HG03108 (cell line): ENCODE results near the gene MBP.
"Not testable (repeated sequence)": the region's sequence is repeated elsewhere in the genome, so short reads cannot be mapped to it uniquely, and the experiment has no call there.

ENCODE experiments used
- ATAC-seq: cut with Tn5 transposase; IDR thresholded peaks from one replicate; pipeline ENCODE4 v1.9.1; 2021; ENCODE audit warnings: moderate library complexity; ENCODE audit not compliant: unreplicated experiment

MBP gene

DNA sequence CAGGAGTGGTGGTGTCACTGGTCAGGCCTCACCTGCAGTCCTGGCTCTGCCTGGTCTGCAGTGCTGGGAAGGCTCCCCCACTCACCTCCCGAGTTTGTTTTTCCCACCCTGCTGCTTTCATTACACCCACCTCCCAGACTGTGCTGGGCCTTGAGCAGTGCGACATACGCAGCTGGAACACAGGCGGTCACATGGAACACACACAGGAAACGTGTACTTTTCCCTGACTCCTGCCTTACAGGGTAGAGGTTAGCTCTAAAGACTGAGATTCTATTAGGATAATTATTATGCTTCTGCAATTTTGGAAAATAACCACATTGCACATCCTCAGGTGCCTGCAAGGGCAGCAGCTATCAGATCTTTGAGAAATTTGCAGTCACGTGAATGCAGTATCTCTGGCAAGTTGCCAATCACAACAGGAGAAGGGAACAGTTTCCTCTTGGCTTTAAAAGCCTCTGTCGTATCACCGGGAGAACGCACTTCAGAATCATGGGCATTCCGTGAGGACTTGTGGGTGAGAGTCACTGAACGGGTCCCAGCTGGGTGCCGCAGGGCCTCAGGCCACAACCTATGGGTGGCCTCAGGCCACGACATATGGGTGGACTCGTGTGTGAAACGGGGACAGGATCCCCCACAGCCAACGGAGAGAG, 173.8 kb downstream of the MBP start:
- no peak for ATAC-seq

DNA sequence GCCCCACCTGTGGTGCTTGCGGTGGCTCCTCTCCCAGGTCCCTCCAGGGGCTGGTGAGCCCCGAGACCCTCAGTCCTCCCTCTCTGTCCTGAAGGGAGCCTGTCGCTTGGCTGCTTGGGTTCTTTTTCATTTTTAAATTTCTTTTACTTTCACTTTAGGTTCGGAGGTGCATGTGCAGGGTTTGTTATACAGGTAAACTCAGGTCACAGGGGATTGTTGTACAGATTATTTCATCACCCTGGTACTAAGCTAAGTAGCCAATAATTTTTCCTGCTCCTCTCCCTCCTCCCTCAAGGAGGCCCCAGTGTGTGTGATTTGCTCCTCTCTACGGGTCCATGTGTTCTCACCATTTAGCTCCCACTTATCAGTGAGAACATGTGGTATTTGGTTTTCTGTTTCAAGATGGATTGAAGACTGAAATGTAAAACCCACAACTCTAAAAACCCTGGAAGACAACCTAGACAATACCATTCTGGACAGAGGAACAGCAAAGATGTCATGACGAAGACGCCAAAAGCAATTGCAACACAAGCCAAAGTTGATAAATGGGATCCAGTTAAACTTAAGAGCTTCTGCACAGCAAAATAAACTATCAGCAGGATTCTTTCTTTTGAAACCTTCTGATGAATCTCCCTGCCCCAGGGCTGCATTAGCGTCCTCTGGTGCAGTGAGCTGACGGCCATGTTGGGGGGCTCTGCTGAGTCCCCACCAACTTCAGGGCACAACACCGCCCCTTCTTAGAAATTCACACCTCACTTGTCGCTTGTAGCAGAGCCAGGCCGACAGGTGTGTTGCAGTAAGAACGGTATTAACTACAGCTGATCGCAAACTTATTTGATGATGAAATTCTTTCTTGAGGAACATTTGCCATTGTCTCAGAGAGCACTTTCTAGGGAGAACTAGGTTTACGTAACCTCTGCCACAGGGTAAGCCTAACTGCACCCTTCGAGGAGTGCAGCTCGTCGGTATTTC, 174.9 kb downstream of the MBP start:
- no peak for ATAC-seq

DNA sequence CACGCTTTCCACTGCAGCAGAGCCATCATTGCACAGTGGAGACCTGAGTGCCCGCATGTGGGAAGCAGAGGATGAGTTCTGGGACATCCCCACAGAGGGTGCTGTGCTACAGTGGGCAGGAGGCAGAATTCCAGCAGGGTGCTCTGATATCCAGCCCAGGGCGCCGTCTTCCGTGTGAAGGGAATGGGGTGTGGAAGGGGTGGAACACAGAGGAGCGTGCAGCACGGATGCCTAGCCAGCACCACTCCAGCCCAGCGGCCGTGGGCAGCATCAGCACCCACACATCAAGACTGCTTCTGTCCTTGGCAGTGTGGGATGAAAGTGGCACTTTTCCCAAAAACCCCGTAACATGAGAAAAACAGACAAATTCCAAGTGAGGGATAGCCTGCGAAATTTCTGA, 175.9 kb downstream of the MBP start:
- ATAC-seq = no peak

DNA sequence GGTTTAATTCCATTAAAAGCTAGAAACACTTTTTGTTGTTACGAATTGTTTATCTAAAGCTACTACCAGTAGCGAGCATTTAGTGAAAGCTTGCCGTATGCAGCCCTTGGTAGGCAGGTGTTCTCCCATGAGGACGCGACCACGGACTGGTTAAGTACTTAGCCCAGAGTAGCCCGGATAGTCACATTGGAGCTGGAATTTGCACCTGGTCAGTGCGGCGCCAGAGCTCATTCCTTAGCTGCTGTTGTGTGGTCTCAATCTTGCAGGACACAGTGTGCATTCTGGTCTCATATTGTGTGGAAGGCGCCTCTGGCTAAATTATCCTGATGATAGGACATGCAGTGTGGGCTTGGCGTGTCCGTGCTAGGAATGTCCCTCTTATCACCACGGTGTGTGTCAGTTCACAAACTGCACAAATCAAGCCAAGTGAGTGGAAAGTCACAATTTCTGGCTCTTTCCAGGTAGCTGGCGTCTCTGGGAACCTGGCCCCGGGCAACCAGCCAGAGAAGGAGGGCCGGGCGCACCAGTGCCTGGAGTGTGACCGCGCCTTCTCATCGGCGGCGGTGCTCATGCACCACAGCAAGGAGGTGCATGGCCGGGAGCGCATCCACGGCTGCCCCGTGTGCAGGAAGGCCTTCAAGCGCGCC, 176.9 kb downstream of the MBP start:
- ATAC-seq = no peak

DNA sequence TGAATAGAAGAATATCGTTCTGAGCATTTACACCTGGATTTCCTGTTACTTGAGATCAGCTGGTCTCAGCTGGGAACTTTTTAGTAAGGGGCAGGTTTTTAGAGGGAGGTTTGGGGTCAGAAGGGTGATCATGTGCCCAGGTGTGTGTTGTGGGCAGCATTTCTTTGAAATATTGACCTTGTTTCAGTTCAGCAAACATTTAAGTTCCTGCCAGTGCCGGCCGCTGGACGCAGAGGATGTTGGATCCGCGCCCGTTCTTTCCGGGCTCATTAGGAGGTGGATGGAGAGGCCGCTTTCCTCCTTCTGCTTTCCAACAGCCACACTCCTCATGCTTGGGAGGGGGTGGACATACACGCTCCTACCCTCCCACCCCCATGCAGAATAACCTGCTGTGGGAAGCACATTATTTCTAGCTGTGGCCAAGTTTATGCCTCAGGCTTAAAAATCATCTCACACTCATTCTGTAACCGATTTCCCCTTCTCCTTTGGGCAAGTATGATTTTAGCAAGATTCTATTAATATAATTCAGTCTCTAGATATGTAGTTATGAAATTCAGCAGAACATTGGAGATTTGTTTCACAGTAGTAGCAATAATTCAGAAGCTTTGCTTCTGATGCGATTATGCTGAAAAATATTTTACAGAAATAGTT, 178.9 kb downstream of the MBP start:
- no peak for ATAC-seq

DNA sequence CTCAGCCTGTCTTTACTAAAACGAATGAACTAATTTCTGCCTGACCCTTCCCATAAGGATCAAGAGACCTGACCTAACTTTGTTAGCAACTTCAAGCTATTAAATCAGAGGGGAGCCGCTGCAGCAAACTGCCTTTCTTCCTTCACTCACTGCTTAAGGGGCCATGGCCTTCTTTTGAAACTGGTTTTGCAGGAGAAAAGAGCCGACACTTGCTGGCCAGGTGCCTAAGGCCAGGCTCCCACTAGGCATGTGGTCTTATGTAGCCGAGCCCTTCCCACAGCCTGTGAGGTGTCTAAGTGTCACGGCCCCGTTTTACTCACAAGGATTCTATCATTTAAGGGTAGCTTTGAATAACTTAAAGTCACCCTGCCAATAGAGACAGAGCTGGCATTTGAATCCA, 179.4 kb downstream of the MBP start:
- no peak for ATAC-seq

DNA sequence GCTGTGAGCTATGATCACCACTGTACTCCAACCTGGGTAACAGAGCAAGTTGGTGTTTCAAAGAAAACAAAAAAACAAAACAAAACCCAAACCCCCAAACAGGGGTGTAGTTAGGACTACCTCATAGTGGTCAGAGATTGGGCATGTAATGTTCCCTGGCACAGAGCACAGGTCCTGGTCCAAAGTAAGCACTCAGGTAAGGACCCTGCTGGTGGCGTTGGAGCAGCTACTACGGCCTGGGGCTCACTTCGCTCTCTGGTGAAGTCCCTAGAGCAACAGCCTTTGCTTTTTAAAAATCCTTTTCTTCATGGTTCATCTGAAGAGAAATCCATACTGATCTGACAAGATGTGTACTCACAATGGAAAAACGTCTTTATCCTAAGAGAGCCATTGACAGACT, 179.8 kb downstream of the MBP start:
- ATAC-seq = no peak

DNA sequence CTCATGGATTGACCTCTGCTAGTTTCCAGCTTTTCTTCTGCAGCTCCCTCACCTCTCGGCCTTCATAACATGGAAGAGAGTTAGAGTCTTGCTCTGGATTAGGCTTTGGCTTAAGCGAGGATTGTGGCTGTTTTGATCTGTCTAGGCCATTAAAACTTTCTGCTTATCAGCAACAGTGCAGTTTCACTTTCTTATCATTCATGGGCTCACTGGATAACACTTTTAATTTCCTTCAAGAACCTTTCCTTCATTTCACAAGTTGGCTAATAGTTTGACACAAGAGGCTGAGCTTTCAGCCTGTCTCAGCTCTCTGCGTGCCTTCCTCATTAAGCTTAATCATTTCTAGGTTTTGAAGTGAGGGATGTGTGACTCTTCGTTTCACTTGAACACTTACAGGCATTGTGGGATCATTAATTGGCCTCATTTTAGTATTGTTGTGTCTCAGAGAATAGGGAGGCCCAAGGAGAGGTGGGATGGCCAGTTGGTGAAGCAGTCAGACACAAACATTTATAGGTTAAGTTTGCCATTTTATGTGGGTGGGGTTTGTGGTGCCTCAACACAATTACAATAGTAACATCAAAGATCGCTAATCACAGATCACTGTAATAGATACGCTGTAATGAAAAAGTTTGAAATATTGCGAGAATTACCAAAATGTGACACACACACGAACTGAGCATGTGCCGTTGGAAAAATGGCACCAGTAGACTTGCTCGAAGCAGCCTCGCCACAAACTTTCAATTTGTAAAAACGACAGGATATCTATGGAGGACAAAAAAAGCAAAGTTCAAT, 180.9 kb downstream of the MBP start:
- ATAC-seq = no peak

DNA sequence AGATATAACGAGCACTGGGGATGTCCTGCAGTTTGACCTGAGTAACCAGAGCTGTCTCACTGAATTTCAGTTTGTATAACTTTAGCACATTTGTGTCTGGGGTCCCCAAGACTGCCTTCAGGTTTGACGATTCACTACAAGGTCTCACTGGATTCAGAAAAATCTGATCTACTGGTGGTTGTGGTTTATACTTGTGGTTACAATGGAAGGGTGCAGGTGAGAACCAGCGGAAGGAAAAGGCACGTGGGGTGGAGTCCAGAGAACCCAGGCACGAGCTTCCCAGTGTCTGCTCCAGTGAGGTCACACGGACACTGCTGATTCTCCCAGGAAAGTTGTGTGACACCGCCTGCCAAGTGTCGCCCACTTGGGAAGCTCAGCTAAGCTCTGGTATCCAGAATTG, 184.2 kb downstream of the MBP start:
- ATAC-seq = no peak

DNA sequence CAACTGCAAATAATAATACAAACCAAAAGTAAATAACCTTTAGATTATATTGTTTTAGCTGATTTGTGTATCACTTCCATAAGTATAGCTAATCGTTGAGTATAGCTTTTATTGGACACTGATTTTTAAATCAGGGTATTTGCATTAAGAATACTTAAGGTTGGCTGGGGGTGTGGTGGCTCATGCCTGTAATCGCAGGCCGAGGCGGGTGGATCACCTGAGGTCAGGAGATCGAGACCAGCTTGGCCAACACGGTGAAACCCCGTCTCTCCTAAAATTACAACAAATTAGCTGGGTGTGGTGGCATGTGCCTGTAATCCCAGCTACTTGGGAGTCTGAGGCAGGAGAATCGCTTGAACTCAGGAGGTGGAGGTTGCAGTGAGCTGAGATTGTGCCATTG, 188.2 kb downstream of the MBP start:
- not testable (repeated sequence) for ATAC-seq

DNA sequence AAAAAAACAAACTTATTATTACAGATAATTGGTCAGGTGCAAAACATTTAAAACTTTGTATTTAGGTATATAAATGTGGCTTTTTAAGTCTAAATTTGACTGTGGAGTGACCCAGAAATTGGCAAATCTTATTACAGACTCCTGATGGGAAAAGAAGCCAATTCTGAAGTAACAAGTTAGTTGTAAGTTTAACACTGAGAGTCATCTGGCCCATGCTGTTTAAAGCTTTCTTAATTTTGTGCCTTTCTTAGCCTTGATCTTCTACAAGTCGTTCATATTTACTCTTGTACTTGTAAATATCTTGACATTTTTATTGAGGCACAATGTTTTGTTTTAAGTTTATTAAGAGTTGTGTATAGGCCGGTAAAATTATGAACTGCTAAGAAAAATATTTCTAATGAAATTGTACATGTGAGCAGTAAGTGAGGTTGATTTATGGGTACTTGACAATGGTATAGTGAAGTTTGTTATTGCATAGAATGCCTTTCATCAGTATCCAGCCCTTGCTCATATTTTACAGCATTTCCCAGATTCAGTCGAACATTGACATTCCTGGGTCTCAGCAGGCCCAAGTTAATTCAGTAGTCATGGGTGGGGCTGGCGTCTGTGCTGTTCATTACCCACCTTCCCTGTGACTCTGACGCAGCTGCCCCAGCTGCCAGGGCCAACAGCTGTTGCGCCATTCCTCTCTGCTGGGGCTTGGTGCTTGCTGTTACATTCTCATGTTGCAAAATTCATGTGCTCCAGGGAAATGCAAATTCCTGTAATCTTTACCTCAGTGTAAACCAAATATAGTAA, 188.8 kb downstream of the MBP start:
- ATAC-seq = no peak

DNA sequence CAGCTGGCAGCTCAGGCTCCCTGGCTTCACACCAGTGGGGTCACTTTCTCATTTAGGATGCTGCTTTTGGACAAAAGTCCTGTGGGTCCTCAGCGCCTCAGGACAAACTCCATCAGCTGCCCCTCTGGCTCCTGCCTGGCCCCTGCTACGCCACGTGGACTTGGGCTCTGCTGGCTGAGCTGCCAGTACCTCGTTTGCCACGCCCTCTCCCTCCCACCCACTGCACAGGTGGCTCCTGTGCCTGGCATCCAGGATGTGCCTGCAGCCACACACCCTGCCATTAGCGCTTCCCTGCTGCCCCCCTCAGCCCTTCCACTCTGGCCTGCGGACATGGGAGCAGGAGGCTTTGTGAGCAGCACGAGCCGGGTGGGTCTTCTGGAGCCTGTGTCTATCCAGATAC, 191.3 kb downstream of the MBP start:
- no peak for ATAC-seq

DNA sequence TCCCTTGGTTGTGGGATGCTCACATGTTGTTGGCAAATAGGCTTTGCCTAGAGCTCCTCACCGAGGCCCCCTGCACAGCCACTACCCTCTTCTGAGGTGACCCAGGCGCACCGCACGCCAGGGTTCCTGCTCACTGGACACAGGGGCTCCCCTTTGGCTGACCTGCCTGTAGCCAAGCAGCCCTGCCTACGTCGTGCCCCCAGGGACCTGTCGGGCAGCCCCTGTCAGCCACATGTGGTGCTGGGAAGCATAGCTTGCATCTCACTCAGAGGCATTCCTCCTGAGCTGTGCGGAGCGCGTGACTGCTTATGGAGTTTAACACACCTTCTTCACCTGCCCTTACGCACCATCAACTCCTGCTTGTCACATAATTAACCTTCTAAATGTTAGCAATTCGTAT, 194.0 kb downstream of the MBP start:
- no peak for ATAC-seq

DNA sequence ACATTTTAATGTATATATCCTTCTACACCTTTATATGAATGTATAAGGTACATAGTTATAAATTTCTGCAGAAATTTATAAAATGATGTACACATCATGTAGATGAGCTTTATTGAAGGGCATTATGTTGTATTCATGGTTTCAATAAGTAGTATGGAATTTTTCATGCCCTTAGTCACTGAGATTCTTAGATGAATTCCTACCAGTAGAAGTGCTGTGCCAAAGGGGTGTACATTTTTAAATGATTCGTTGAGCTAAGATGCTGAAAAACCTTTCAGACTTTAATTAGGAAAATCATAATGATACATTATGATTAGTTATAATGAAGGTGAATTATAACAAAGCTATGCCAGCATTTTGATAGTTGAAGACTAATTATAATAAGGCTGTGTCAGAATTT, 195.0 kb downstream of the MBP start:
- no peak for ATAC-seq

DNA sequence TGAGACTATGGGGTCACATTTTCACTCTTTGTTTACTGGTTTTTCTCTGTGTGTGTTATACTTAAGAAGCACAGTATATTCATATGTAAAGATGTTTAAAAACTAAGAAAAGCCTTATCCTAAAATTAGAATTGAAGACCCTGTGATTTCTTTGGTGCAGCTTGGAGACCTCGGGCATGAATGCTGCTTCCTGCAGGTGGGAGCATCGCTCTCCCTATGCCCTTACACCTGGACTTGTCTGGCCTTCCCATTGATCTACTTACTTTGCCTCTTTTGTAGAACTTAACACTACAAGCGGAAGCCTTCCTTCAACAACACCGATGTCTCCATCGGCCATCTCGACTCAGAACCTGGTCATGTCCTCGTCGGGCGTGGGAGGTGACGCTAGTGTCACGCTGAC, 195.7 kb downstream of the MBP start:
- ATAC-seq = no peak

DNA sequence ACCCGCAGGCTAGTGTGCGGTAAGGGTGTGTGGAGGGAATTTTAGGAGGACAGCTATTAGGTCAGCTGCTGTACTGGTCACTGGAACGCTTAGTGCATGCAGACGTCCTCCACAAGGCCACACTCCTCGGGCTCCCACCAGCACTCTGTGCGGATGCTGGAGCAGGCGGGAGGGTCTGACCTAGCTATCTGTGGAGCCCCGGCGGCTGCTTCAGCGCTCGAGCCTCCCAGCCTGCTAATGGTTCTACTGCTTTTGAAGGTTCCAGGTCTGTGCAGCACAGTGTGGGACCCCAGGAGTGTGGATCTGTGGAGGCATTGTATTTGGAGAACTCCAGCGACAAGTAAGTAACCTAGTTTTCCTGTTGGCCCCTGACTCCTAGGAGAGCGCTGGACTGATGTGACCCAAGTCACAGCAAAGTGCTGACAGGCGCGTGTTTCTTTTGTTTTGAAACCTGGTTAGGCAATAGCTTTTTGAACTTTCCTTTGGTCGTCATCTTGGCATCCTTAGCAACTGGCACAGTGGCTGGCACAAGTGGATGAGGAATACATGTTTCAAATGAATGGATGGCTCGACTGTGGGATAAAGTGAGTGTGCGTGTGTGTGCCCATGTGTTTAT, 196.8 kb downstream of the MBP start:
- ATAC-seq = no peak

DNA sequence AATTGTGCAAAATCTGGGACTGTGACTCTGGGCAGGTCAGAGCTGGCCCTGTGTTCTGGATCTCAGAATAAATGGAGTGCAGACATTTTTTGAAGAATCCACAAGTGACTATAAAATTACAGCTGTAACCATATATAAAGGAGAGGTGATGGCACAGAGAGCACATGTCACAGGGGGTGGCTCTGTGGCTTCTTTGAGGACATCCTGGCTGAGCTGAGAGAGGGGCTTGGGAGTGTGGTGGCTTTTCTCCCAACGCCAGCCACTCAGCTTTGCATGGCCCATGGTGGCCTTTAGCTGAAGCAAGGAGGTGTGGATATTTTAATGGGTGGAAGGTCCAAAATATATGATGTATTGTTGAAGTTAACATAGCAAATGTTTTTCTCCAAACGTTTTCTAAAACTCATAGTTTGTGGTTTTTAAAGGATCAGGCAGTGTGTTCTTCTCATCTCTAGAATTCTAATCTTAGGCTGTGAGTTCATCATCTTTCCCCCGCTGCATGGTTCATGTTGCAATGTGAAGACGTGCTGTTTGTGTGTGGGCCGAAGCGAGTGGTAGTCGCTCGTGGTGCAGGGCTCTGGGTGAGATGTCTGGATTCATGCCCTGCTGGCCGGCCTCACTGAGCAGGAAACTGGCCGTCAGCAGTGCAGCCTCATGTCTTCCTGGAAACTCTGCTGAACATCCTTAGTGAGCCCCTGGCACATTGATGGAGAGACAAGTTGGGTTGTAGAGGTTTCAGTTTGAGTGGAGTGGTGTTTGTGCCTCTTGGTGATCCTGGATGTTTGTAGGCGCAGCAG, 200.4 kb downstream of the MBP start:
- no peak for ATAC-seq

DNA sequence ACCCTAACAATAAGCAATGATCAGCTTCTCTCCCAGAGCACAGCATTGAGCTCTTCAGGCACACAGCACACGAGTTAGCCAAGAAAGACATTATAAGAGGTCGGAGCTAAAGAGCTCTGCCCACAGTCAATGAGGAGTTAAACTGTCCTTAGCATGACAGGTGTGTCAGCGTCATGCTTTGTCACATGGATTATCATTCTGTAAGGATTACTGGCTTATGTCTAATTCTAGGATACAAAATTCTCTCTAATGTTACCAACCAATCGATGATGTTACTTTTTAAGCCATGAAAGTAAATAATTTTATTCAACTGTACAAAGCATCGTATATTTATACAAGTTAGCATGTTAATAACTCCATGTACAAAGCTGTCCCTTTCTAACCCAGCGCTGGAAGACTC, 201.4 kb downstream of the MBP start:
- no peak for ATAC-seq
